ENCODE results near the gene MEI4.

The MEI4 gene

DNA sequence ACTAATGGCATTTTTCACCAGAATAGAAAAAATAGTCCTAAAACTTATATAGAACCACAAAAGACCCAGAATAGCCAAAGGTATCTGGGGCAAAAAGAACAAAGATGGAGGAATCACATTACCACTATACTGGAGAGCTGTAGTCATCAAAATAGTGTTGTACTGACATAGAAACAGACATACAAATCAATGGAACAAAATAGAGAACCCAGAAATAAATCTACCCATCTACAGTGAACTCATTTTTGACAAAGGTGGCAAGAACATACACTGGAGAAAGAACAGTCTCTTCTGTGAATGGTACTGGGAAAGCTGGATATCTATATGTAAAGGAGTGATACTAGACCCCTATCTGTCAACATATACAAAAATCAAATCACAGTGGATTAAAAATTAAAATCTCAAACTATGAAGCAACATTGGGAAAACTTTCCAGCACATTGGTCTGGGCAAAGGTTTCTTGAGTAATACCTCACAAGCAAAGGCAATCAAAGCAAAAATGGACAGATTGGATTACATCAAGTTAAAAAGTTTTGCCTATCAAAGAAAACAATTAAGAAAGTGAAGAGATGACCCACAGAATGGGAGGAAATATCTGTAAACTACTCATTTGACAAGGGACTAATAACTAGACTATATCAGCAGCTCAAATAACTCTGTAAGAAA lies 120.5 kb downstream of the MEI4 start:
- H3K27me3 ChIP-seq (ENCODE audit: control insufficient read depth, insufficient read depth, low read length): no peaks in the 10 kb centered on the region
- H3K27ac ChIP-seq (ENCODE audit: low read length): no peak overlapping the region
- H3K36me3 ChIP-seq (ENCODE audit: control insufficient read depth, low read depth, low read length): no peaks in the 10 kb centered on the region
- H3K4me3 ChIP-seq (ENCODE audit: low read length): no peak overlapping the region
- H3K4me1 ChIP-seq (ENCODE audit: control insufficient read depth, low read depth, low read length): no peaks in the 10 kb centered on the region
- H3K9me3 ChIP-seq (ENCODE audit: control insufficient read depth, low read depth, low read length): no peaks in the 10 kb centered on the region
- H3K9ac ChIP-seq (ENCODE audit: low read length): no peak overlapping the region

DNA sequence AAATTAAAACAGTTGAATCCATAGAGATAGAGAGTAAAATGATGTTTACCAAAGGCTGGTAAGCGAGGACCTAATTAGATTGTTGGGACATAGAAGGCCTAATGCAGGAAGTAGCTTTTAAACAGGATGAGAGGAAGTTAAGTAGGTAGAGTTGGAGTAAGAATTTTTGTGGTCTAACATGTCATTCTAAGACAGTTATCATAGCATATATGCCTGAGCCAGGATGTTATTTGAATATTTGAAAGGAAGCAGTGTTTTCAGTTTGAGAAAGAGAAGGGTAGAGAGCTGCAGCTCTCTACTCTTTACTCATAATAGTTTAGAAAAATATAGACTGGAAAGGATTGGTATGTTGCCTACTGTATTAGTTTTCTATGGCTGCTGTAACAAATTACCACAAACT lies 121.6 kb downstream of the MEI4 start:
- H3K27me3 ChIP-seq (ENCODE audit: control insufficient read depth, insufficient read depth, low read length): no peaks in the 10 kb centered on the region
- H3K4me3 ChIP-seq (ENCODE audit: low read length): no peak overlapping the region
- no peak overlapping the region for H3K9ac ChIP-seq (ENCODE audit: low read length)
- H3K4me1 ChIP-seq (ENCODE audit: control insufficient read depth, low read depth, low read length): no peaks in the 10 kb centered on the region
- no peaks in the 10 kb centered on the region for H3K9me3 ChIP-seq (ENCODE audit: control insufficient read depth, low read depth, low read length)
- no peaks in the 10 kb centered on the region for H3K36me3 ChIP-seq (ENCODE audit: control insufficient read depth, low read depth, low read length)
- no peak overlapping the region for H3K27ac ChIP-seq (ENCODE audit: low read length)

DNA sequence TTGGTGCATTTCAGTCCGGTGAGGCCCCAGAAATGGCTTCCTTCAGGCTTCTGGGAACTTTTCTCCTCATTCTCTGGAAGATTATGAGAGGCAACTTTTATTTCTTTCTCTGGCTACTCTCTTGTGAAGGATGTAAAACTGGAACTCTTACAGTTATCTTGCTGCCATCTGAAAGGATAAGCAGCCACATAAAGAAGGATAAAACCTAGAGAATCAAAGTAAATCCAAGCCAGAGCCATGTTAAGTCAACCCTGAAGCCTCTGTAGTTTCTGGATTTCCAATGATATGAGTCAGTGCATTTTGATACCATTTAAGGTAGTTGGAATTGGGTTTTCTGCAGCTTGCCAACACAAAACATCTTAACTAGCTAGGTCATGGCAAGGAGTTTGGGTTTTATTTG lies 123.6 kb downstream of the MEI4 start:
- Histone ChIP-seq H3K4me1 (ENCODE audit: control insufficient read depth, low read depth, low read length) (peaks cover 3% of the 10 kb centered on the region), H3K27ac (ENCODE audit: low read length) (no peak overlapping the region), H3K9me3 (ENCODE audit: control insufficient read depth, low read depth, low read length) (no peaks in the 10 kb centered on the region), H3K9ac (ENCODE audit: low read length) (no peak overlapping the region), H3K27me3 (ENCODE audit: control insufficient read depth, insufficient read depth, low read length) (no peaks in the 10 kb centered on the region), H3K4me3 (ENCODE audit: low read length) (no peak overlapping the region), H3K36me3 (ENCODE audit: control insufficient read depth, low read depth, low read length) (no peaks in the 10 kb centered on the region)

DNA sequence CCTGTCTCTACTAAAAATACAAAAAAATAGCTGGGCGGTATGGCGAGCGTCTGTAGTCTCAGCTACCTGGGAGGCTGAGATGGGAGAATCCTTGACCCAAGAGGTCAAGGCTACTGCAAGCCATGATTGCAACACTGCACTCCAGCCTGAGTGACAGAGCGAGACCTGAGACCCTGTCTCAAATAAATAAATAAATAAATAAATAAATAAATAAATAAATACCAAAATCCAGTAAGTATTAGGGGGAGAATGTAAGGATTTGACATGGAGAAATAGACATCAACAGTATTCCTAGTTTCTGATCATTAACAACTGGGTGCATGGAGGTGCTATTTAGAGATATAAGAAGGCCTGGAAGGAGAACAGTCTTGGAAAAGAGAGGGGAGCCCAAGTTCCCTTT lies 125.7 kb downstream of the MEI4 start:
- H3K27ac ChIP-seq (ENCODE audit: low read length): no peak overlapping the region
- H3K9ac ChIP-seq (ENCODE audit: low read length): no peak overlapping the region
- H3K36me3 ChIP-seq (ENCODE audit: control insufficient read depth, low read depth, low read length): no peaks in the 10 kb centered on the region
- peaks cover 3% of the 10 kb centered on the region for H3K4me1 ChIP-seq (ENCODE audit: control insufficient read depth, low read depth, low read length)
- H3K4me3 ChIP-seq (ENCODE audit: low read length): no peak overlapping the region
- H3K9me3 ChIP-seq (ENCODE audit: control insufficient read depth, low read depth, low read length): no peaks in the 10 kb centered on the region
- no peaks in the 10 kb centered on the region for H3K27me3 ChIP-seq (ENCODE audit: control insufficient read depth, insufficient read depth, low read length)

GRCh38 chr6:77786935-77787629 lies 134.2 kb downstream of the MEI4 start:
- no peak overlapping the region for H3K27ac ChIP-seq (ENCODE audit: low read length)
- no peak overlapping the region for H3K4me3 ChIP-seq (ENCODE audit: low read length)
- no peaks in the 10 kb centered on the region for H3K36me3 ChIP-seq (ENCODE audit: control insufficient read depth, low read depth, low read length)
- no peak overlapping the region for H3K9ac ChIP-seq (ENCODE audit: low read length)
- H3K27me3 ChIP-seq (ENCODE audit: control insufficient read depth, insufficient read depth, low read length): no peaks in the 10 kb centered on the region
- no peaks in the 10 kb centered on the region for H3K9me3 ChIP-seq (ENCODE audit: control insufficient read depth, low read depth, low read length)
- no peaks in the 10 kb centered on the region for H3K4me1 ChIP-seq (ENCODE audit: control insufficient read depth, low read depth, low read length)

GRCh38 chr6:77796824-77797809 lies 144.3 kb downstream of the MEI4 start:
- Histone ChIP-seq H3K4me3 (ENCODE audit: low read length) (no peak overlapping the region), H3K36me3 (ENCODE audit: control insufficient read depth, low read depth, low read length) (no peaks in the 10 kb centered on the region), H3K27me3 (ENCODE audit: control insufficient read depth, insufficient read depth, low read length) (no peaks in the 10 kb centered on the region), H3K4me1 (ENCODE audit: control insufficient read depth, low read depth, low read length) (no peaks in the 10 kb centered on the region), H3K27ac (ENCODE audit: low read length) (no peak overlapping the region), H3K9ac (ENCODE audit: low read length) (no peak overlapping the region), H3K9me3 (ENCODE audit: control insufficient read depth, low read depth, low read length) (no peaks in the 10 kb centered on the region)

DNA sequence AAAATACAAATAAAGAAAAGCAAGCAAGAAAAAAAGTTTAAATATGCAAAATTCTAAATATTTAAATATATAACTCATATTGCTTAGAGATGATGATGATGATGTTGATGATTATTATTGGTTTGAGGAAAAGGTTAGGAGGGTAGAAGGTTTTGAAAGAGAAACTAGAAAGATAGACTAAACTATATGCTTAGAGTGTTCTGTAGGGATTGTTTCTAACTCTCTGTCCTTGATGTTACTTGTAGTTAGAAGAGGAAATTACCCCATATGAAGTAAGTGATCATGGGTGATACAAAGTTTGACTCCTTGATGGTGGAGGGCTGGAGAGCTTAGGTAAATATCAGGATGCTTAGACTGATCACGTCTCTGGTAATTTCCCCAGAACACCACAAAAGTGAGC lies 159.5 kb downstream of the MEI4 start:
- H3K36me3 ChIP-seq (ENCODE audit: control insufficient read depth, low read depth, low read length): no peaks in the 10 kb centered on the region

DNA sequence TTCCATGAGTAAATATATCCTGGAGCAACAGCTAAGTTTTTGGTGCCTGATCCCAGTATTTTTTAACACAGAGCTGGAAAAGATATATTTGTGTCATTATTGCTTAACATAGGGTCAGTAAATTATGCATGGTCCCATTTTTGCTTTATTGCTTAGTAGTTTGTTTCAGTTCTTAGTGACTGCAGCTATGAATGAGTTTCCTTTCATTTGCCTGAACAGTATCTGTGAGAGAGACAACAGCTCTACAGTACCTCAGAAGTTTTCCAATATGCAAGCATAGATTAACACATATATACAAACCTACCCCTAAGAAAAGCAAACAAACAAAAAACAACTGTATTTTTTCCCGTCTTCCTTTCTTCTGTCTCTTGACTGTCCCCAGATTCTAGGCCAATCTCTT lies 160.3 kb downstream of the MEI4 start:
- peaks cover 8% of the 10 kb centered on the region for H3K4me1 ChIP-seq (ENCODE audit: control insufficient read depth, low read depth, low read length)
- H3K4me3 ChIP-seq (ENCODE audit: low read length): no peak overlapping the region
- H3K9ac ChIP-seq (ENCODE audit: low read length): no peak overlapping the region
- no peak overlapping the region for H3K27ac ChIP-seq (ENCODE audit: low read length)
- no peaks in the 10 kb centered on the region for H3K9me3 ChIP-seq (ENCODE audit: control insufficient read depth, low read depth, low read length)
- no peaks in the 10 kb centered on the region for H3K27me3 ChIP-seq (ENCODE audit: control insufficient read depth, insufficient read depth, low read length)
- no peaks in the 10 kb centered on the region for H3K36me3 ChIP-seq (ENCODE audit: control insufficient read depth, low read depth, low read length)

More for the DNA sequence above, 159.5 kb downstream of the MEI4 start:
- Histone ChIP-seq H3K27ac (ENCODE audit: low read length) (no peak overlapping the region), H3K27me3 (ENCODE audit: control insufficient read depth, insufficient read depth, low read length) (no peaks in the 10 kb centered on the region), H3K4me1 (ENCODE audit: control insufficient read depth, low read depth, low read length) (peaks cover 8% of the 10 kb centered on the region), H3K9me3 (ENCODE audit: control insufficient read depth, low read depth, low read length) (no peaks in the 10 kb centered on the region), H3K9ac (ENCODE audit: low read length) (no peak overlapping the region), H3K4me3 (ENCODE audit: low read length) (no peak overlapping the region)

DNA sequence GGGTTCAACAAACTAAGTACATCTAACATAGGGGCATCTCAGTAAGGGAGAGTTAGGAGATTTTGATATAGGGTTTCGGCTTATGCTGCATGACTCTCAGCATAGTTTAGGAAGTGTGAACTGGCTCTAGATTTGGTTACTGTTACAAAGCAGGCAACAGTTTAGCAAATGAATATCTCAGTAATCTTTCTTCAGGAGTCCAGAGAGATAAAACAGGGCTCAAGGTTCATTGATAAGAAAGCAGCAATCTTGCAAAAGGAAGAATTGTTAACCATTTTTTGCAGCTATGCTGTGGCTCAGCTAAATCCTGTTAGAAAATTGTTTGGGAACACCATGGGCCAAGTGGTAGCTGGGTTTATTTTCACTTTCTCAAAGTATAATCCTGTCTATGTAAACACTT lies 161.3 kb downstream of the MEI4 start:
- Histone ChIP-seq H3K9ac (ENCODE audit: low read length) (no peak overlapping the region), H3K27ac (ENCODE audit: low read length) (no peak overlapping the region), H3K4me3 (ENCODE audit: low read length) (no peak overlapping the region), H3K9me3 (ENCODE audit: control insufficient read depth, low read depth, low read length) (no peaks in the 10 kb centered on the region), H3K27me3 (ENCODE audit: control insufficient read depth, insufficient read depth, low read length) (no peaks in the 10 kb centered on the region), H3K36me3 (ENCODE audit: control insufficient read depth, low read depth, low read length) (no peaks in the 10 kb centered on the region), H3K4me1 (ENCODE audit: control insufficient read depth, low read depth, low read length) (peaks cover 8% of the 10 kb centered on the region)

- Histone ChIP-seq H3K4me3 (ENCODE audit: low read length) (no peak overlapping the region), H3K9me3 (ENCODE audit: control insufficient read depth, low read depth, low read length) (no peaks in the 10 kb centered on the region), H3K4me1 (ENCODE audit: control insufficient read depth, low read depth, low read length) (peaks cover under 1% of the 10 kb centered on the region), H3K27ac (ENCODE audit: low read length) (no peak overlapping the region), H3K9ac (ENCODE audit: low read length) (no peak overlapping the region), H3K27me3 (ENCODE audit: control insufficient read depth, insufficient read depth, low read length) (no peaks in the 10 kb centered on the region), H3K36me3 (ENCODE audit: control insufficient read depth, low read depth, low read length) (no peaks in the 10 kb centered on the region)
Observed at GRCh38 chr6:77815531-77815930, 162.7 kb downstream of the MEI4 start.

DNA sequence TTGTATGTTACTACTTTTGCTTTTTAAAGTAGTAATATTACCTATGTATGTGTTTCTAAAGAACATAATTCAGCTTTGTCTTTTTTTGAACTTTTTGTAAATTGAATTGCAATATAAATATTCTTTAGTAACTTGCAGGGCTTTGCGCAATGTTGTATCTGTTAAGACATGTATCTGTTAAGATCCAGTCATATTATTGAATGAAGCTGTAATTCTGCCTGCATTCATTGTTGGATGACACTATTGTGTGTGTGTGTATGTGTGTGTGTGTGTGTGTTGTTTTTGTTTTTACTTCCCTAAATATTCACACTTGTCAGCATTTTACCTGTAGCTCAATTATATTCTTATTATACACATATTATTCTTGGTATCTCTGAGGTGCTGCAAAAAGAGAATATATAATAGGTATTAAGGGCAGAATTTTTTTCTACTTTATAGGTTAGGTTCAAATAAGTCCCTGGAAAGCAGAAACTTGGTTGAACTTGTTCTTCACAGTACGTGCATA lies 164.0 kb downstream of the MEI4 start:
- H3K4me3 ChIP-seq (ENCODE audit: low read length): no peak overlapping the region
- H3K27ac ChIP-seq (ENCODE audit: low read length): no peak overlapping the region
- no peaks in the 10 kb centered on the region for H3K36me3 ChIP-seq (ENCODE audit: control insufficient read depth, low read depth, low read length)
- no peaks in the 10 kb centered on the region for H3K4me1 ChIP-seq (ENCODE audit: control insufficient read depth, low read depth, low read length)
- no peaks in the 10 kb centered on the region for H3K9me3 ChIP-seq (ENCODE audit: control insufficient read depth, low read depth, low read length)
- no peaks in the 10 kb centered on the region for H3K27me3 ChIP-seq (ENCODE audit: control insufficient read depth, insufficient read depth, low read length)
- no peak overlapping the region for H3K9ac ChIP-seq (ENCODE audit: low read length)
